ENCODE measurements around the gene KBTBD2. TPM values are rescaled to one million over a fixed set of nuclear protein-coding genes. Genes with fewer than 3 reads are reported as not detected.
"Not testable (repeated sequence)": the region's sequence is repeated elsewhere in the genome, so short reads cannot be mapped to it uniquely, and the experiment has no call there.

KBTBD2 gene
- total RNA-seq, 1 donor from 2014 or later: 35.1 TPM

DNA sequence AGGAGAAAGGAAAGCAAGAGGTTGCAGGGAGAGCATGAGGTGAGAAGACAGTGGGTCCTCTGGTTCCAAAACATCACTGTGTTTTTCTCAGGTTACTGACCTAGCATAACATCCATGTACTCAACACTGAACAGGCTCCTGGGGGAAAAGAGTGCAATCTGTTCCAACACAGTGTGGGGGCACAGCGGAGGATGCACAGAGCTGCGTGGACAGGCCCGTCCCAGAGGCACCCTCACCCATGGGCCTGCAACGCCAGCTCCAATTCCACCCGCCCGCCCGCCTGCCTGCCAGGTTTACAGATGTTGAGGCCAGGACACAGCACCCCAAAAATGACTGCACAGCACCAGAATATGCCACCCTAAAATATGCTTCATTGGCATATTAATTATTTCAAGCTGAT lies 38.8 kb upstream of the KBTBD2 start:
- Histone ChIP-seq H3K4me1 (no peaks in the 10 kb centered on the region), H3K27ac (no peak overlapping the region), H3K36me3 (peaks cover 62% of the 10 kb centered on the region), H3K4me3 (no peak overlapping the region), H3K9me3 (no peaks in the 10 kb centered on the region), H3K27me3 (ENCODE audit: low read depth) (no peaks in the 10 kb centered on the region)
- intact Hi-C loops (cut with DNase I): no loop called here
- ATAC-seq: peak in 1 of 2 donors; percentile 27
- no peak for TF ChIP-seq CTCF (IDR thresholded peaks at IDR 0.05)
- no peak for DNase-seq

- intact Hi-C loops (cut with DNase I): no loop called here
- Histone ChIP-seq H3K27ac (no peak overlapping the region), H3K27me3 (ENCODE audit: low read depth) (no peaks in the 10 kb centered on the region), H3K9me3 (no peaks in the 10 kb centered on the region), H3K4me1 (no peaks in the 10 kb centered on the region), H3K4me3 (no peak overlapping the region), H3K36me3 (peaks cover 62% of the 10 kb centered on the region)
- TF ChIP-seq CTCF (IDR thresholded peaks at IDR 0.05): no peak
- ATAC-seq (no peak), DNase-seq (no peak)
Observed at GRCh38 chr7:32929430-32930143, 38.0 kb upstream of the KBTBD2 start.

- intact Hi-C loops (cut with DNase I): no loop called here
- Histone ChIP-seq H3K4me1 (no peaks in the 10 kb centered on the region), H3K9me3 (no peaks in the 10 kb centered on the region), H3K27ac (no peak overlapping the region), H3K36me3 (peaks cover 66% of the 10 kb centered on the region), H3K27me3 (ENCODE audit: low read depth) (no peaks in the 10 kb centered on the region), H3K4me3 (no peak overlapping the region)
- no peak for ATAC-seq
- TF ChIP-seq CTCF (IDR thresholded peaks at IDR 0.05): no peak
- DNase-seq: no peak
Observed at GRCh38 chr7:32928785-32929298, 37.3 kb upstream of the KBTBD2 start.

DNA sequence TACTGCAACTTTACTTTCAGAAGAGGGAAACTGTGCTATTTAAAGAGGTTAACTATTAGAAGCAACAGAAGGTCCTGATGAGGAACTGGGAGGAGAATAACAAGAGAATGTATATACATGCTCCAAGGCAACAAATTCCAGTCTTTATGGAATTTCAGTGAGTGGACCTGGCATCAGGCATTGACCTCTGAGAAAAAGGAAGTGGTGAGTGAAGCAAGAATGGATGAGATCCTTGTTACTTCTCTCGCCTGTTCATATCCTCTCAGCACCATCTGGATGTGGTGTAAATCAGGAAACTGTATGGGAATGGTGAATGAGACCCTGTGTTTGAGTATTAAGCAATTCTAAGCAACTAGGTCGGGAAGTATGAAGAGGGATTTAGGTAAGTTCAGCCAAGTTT lies 30.3 kb upstream of the KBTBD2 start:
- H3K36me3 ChIP-seq: peaks cover 76% of the 10 kb centered on the region

DNA sequence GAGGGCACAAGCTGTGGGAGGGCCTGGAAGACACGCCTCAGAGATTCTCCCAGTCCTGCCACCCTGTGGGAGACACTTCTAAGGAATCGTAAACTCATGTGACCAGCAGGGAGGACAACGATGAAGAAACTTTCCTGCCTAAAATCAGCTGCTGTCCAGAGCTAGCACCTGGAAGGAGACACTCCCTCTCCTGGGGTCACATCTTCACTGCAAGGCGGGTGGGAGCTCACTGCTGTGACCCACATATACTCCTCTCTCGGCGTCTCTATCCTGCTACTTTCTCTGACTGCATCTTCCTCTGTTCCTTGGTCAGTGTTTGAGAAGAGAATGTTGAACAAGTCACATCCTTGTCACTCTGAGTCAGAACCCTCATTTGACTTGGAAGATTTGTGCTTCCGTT lies 25.4 kb upstream of the KBTBD2 start:
- intact Hi-C loops (cut with DNase I); H3K27ac ChIP-seq; H3K4me1 ChIP-seq; H3K9me3 ChIP-seq; H3K27me3 ChIP-seq (ENCODE audit: low read depth); DNase-seq; ATAC-seq; H3K4me3 ChIP-seq: not testable (repeated sequence)
- H3K36me3 ChIP-seq: peaks cover 70% of the 10 kb centered on the region

More for the DNA sequence above, 30.3 kb upstream of the KBTBD2 start:
- TF ChIP-seq CTCF (IDR thresholded peaks at IDR 0.05): no peak
- Histone ChIP-seq H3K27ac (no peak overlapping the region), H3K4me1 (no peaks in the 10 kb centered on the region), H3K27me3 (ENCODE audit: low read depth) (no peaks in the 10 kb centered on the region), H3K9me3 (no peaks in the 10 kb centered on the region), H3K4me3 (no peak overlapping the region)
- no peak for ATAC-seq
- intact Hi-C loops (cut with DNase I): no loop called here
- no peak for DNase-seq

DNA sequence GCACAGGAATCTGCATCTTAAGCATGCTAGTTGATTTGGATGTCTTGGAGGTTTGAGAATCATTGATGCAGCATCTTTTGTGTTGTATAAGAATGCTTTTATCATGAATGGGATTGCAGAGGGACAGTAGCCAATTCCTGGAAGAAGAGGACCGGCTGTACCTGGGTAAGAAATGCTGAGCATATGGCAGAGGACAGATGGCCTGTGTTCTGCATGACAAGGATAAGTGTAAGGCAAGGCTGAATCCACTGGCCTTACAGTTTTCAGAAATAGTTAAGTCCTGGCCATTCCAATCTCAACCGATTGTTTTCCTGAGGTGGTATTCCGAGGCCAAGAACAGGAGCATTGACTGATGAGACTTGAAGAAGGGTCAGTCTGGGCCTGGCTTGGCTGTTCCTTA lies 24.4 kb upstream of the KBTBD2 start:
- Histone ChIP-seq H3K27me3 (ENCODE audit: low read depth) (no peaks in the 10 kb centered on the region), H3K9me3 (no peaks in the 10 kb centered on the region), H3K36me3 (peaks cover 60% of the 10 kb centered on the region), H3K27ac (no peak overlapping the region), H3K4me3 (no peak overlapping the region), H3K4me1 (no peaks in the 10 kb centered on the region)
- intact Hi-C loops (cut with DNase I): no loop called here
- no peak for TF ChIP-seq CTCF (IDR thresholded peaks at IDR 0.05)
- DNase-seq: no peak
- no peak for ATAC-seq

All from lower lobe of right lung (tissue), 2 donors.